Stimulated activated CD8-positive, alpha-beta memory T cell treated with anti-CD3 and anti-CD28 coated beads, Interleukin-4, amount 100 ng/mL, for 48 hours (primary cell): ENCODE data around the gene MRRF.

Source experiments
- DNase-seq: peaks from one replicate; pipeline ENCODE4 v3.0.0-alpha.2; 2020

The MRRF gene

DNA sequence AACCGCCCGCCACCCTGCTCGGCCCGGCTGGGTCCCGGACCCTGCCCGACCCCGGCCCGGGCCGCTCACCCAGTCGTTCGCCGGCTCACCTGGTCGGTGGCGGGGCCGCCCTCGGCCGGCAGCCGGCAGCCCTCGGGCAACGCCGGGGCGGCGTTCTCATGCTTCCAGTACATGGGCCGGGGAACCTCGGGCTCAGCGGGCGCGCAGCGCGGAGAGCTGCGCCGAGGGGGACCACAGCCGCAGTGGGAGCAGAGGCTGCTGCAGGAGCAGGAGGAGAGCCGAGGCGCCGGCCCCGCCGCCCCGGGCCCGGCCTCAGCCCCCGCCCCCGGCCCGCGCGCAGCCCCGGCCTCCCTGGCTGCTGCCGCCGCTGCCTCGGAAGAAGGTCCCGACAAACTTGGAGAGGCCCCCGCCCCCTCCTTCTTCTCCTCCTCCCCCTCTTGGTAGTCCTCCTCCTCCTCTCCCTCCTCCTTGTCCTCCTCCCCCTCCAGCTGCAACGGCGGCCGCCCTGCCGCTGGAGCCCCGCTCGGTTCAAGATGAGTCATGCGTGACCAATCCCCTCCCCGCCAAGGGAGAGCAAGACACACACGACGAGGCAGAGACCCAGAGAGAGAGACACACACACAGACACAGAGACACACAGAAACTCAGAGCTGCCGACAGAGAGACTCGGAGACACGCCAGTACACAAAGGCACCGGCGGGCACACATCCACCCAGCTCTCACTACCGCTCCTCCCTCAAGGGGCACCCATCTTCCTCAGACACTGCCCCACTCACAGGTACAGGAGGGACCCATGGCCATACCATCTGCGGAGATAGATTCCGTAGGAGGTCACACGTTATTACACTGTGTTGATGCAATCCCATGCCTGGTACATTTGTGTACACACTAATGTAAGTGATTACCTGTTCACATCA, 35.9 kb upstream of the MRRF start, which contains the start of gene LHX6:
Gene LHX6 (minus strand): TSS at position 390 of the 917 bp plus-strand sequence. CDS start 217 bp downstream, at position 173.
- no peak for DNase-seq

DNA sequence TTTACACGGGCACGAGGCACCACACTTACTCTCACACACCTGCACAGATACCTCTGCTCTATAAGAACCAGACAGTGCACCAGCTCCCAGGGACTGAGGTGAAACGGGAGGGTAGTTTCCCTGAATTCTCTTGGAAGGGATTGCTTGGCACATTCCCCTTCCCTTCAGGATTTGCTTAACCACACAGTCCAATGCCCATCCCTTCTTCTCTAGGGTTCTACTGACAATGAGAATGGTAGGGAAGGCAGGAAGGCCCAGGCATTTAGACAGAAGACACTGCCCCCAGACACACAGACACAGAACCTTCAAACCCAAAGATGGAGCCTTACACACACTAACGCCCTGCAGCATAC, 35.2 kb upstream of the MRRF start:
- DNase-seq = no peak

DNA sequence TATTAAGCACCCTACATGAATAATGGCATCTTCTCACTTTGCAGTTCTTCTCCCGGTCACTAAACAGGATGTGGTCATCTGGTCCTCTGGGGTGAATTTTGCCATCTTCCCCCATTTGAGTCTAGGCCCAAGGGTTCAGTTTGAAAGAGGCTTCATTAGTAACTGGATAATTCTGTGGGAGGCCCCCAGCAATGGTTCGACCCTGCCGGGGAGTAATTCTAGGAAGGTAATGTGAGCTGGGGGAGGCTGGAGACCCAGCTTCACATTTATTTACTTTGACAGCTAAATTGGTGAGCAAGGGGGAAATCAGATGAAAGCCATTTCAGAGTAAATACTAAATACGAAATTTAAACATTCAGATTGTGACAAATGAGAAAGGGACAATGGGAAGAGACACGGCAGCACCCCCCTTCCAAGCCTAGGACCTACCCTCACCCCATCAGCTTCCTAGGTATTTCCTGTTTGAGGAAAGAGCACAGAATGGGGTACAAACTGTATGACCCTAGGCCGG, 31.8 kb upstream of the MRRF start:
- no peak for DNase-seq

DNA sequence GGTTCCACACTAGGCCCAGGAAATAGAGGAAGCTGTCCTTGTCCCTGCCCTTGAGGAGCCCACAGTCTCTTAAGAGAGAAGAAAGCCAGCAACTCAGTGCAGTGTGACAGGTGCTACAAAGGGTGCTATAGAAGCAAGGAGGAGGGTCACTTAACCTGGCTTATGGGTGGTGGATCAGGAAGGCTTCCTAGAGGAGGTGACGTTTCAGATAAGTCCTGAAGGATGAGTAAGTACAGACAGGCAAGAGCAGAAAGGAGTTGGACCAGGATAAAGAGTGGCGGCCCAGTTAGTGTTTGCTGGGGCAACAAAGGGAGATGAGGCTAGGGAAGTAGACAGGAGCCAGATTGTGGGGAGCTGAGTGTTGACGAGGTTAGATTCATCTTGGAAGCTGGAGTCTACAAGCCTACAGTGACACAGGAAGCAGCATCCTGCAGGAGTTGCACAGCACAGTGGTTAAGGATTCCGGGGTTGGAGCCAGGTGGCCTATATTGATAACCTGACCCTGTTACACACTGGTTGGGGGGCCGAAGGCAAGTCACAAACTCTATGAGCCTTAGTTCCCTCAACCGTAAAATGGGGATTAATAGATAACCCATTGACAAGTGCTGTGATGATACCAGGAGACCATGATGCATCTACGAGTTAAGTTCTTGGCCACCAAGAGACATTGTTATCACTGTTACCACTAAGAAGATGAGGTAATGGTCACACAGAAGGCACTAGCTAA, 30.5 kb upstream of the MRRF start:
- no peak for DNase-seq

DNA sequence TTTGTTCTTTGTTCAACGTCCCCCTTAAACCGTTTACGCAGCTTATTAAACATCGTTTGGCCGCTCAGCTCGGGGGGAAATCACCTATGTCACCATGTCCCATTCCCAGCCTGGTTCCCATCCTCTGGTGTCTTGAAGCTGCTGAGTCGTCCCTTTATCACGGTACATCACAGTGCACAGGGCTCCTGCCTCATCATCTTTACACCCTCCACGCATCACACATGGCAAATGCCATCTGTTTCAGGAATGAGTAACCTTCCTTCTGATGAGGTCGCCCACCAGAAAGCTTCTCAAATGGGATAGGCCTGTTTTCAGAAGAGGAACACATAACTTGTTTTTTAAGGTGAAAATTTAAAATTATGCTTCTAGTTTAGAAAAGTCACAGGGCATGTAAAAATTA, 28.0 kb upstream of the MRRF start:
- no peak for DNase-seq

DNA sequence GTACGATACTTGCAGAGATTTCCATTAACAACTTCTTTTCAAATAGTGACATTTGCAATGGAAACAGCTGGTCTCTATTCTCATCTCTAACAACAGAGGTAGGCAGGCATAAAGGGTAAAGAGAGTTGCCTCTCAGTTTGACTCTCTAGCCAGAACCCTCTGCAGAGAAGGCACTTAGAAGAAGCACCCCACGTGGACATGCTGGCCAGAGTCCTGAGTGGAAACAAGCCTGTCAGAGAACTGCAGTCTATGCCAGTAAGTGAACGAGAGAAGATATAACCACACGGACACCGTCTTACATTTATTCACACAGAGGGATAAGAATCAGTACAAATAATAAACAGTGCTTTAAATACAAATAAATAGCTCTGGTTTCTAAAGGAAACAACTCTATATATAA, 25.0 kb upstream of the MRRF start:
- no peak for DNase-seq

DNA sequence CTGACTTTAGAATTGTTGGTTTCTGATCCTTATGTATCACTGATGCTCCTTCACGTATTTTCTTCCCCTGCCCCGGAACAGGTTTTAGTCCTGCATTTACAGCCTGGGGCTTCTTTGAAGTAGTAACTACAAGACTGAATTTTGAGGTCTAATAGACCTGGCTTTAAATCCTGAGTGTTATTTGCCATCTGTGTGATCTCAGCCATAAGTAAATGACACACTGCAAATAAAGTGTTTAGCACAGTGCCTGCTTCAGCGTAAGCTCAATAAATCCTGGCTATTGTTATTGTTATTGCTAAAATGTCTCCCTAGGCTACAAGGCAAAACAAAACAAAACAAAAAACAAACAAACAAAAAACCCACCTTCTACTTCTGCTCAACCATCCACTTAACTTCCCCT, 20.3 kb upstream of the MRRF start:
- no peak for DNase-seq

DNA sequence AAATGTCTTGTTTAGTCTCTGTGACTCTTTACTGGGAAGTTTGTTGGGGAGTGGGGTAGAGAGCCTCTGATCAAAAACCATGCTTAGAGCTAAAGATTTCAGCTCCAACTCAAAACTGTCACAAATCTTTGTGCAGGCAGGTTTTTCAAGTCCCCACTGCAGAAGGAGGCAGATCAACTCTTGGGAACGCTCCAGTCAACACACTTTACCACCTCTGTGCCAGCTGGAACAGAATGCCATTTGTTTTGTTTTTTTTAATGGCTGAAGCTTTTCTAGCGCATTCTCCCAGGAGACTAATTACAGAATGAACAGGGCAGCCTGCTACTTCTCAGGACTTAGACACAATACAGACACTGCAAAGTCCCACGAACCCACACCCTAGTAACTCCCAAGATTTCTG, 18.0 kb upstream of the MRRF start:
- DNase-seq = no peak

DNA sequence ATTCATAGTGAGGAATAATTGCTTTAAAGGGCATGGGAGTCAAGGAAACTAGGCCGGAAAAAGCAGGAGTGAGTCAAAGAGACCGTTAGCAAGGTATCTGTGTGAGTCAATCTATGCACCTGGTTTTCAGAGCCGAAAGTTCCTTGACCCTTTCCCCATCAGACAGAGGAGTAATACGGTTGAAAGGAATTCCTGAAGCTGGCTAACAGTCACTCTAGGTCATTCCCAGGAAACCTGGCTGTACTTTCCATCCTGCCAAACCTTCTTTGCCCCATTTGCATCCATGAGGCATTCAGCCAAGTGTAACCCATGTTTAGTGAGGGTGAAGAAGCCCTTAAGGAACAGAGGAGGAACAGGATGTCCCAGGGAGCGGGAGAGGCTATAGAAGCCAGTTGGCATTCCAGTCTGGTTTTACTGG, 16.2 kb upstream of the MRRF start:
- DNase-seq = no peak

DNA sequence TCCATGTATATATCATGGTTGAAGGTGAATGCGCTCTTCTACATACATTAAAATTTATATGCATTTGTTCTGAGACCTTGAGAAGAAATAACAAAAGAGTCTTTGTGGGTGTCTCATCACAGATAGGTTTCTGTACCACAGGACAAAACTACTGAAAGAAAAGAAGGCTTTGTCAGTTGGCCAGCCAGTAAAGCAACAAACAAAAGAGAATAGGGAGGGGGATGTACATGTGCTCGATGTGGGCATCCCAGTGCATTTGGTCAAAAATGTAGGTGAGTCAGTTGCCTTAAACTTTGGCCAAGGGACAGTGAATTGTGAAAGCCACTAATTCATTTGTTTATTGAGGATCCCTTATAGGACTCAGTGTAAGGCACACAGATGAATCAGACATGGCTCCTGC, 13.3 kb upstream of the MRRF start:
- DNase-seq = no peak

DNA sequence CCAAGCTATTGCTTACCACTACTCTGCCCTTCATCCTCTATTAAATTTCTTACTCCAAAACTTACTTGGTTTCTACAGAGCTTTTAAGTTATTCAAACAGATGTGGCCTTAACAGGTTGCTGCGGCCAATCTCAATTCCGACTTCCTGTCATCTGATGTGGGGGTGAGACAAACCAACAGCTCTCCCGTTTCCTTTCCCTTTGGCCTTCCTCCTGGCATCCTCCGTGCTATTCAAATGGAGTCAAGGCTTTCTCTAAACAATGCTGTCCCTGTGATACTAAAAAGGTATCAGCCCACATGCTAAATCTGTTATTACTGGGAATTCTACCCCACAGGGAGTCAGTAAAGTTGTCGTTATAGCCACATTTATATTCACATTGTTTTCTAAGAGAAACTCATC, 11.9 kb upstream of the MRRF start:
- DNase-seq = no peak

DNA sequence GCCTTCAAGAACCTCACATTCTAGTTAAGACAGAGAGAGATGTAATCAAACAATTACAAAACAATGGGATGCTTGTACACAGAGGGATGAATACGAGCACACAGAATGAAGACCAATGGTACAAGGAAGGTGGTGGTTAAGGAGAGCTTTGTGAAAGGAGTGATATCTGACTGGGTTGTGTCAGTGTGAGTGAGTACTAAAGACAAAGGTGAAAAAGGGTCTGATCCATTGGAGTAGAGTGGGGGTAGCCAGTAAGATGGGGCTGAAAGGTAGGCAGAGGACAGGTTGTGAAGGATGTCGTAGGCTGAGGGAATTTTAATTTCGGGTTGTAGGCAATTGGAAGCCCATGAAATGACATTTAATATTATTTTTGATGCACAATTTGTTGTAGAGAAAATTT, 9.9 kb upstream of the MRRF start:
- DNase-seq = no peak

DNA sequence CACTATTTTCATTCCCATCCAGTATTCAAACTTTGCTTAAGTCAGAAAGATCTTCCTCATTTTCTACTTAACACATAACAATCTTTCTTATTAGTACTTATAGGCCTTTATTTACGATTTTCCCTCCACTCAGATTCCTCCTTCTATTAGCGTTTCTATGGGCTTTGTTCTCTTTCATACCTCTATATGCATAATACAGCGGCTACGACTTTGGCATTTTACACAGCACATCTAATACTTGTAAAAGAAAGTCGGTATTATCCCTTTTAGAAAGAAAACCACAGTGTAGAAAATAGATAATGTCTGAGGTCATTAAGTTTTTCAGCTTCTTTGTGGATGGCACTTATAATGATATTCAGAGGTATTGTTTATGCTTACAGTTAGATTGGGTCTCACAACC, 8.5 kb upstream of the MRRF start:
- DNase-seq = no peak

DNA sequence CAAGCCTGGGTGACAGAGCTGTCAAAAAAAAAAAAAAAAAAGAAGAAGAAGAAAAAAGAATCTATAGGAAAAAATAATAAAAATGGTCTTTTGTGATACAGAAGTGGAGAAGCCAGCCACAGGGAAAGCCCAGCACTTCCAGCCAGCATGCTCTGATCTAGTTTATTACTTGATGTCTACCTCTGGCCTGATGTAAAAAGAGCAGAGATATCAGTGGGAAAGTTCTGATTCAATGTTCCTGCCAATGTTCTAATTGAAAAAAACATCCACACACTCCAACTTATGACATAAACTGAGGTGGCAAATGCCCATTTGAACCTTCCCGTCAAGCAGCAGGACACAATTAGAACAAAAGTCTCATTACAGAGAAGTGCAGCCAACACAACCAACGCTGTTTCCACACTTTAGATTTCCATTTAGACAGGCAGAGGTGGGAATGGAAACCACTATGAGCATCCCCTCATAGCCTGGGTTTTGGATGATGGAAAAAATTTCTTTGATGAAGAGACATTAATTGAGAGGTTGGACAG, 5.7 kb upstream of the MRRF start:
- DNase-seq = no peak

DNA sequence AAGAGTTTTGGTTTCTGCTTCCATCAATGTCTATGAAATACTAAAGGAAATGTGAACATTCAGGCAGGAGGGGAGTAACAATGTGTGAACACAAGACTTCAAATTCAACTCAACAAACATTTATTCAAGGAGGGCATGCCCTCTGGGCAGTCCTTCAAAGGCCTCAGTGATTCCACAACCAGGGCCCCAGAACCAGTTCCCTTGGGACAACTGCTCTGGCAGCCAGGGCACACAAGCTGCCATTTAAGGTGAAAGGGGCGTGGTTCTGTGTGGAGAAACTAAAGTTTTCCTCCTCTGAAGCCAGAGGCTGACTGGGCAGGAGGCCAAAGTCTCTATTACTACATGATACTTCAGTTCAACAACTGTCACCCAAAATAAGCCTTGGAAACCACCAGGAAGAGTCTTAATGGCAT, 3.2 kb upstream of the MRRF start:
- no peak for DNase-seq

DNA sequence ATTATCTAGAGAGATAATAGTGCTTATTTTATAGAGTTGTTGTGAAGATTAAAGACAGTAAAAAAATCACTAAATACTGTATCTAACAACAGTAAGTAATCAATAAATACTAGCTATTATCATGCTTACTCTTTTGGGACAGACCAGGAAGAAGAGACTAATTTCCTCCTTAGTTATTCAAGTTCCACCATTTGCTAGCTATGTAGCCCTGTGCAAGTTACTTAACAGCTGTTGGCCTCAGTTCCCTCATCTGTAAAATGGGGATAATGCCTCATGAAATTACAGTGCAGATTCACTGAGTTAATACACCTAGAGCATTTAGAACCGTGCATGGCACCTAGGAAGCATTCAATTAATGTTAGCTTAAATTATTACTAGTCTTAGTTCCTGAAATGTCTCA, 2.6 kb upstream of the MRRF start:
- no peak for DNase-seq

DNA sequence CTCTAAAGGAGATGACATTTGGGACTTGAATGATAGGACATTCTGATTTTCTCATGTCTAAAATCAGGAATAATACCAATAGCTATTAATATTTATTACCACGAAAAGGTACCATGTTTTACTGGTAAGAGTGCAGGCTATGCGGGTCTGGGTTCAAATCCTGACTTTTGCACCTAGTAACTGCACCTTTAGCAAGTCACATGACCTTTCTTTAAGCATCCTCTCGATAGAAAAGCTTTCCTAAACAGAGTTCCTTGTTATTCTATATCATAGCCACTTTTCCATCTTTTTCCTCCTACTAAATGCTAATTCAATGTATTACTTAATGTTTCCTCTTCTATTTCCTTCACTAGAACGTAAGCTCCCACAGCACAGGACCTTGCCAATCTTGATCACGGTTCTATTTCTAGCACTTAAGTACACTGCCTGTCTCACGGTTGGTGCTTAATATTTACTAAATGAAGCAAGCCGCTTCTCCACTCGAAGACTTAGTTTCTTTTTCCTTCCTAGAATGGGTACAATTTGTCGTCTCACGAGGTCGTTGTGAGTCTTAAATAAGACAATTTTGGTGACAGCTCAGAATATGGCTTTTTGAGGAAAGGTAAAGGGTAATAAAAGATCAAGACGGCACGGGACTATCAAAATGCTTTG, 858 bp upstream of the MRRF start:
- no peak for DNase-seq

DNA sequence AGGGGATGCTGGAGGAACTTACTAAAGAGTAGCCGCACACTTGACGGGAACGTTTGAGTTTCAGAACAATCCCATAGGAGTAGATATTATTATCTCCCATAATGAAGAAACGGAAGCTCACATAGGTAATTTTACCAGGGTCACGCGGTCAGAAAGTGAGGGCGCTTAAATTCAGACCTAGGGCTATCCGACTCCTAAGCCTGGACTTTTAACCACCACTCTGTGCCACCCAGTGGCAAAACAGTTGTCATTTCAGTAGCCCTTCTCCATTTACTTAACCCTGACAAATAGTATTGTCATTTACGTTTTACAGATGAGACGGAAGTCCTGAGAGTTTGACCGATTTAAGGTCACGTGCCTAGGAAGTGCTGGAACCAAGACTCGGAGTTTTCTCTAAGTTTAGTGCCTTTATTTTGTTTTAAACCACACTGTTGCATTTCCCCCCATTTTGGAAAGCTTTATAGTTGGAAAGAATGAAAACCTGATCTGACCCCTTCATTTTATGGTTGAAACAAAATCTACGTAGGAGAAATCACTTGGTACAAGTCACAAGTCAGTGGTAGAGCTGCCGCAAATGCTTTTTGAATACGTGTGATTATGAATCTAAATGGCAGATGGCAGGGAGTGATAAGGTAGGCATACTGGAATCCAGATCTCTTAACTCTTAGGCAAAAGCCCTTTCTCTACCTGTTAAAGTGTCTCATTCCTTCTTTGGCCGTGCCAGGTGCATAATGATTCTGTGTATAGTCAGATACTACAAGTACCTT, 650 bp downstream of the MRRF start:
- no peak for DNase-seq

DNA sequence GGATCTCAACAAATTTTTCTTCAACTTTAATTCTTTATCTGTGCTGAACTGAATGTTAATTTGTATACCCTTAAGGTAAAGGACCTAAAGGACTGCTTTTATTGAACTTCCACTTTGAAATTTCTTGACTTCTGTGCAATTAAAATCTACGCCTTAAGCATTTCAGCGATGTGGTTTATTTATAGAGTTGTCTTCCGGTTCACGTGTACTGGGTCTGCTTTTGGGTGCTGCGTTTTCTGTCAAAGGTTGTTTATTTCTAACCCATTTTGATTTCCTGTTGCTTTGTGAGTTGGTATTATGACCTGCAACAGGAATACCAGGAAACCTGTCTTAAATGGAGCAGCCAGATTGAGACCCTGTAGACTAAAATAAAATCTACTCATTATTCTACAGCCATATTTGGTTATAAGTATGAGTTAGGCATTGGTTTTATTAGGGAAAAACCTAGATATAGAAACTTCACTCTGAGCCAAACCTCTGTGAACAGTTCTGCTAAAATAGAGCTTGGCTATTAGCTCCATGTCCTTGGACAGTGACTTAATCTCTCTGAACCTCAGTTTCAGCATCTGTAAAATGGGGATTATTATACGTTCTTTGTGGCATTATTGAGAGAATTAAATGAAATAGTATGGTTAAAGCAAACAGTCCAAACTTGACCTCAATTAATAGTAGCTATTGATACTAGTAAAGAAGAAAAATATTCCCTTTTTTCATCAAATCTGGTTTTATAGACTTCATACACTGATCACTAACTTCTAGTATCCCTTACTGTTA, 3.5 kb downstream of the MRRF start:
- DNase-seq = no peak

DNA sequence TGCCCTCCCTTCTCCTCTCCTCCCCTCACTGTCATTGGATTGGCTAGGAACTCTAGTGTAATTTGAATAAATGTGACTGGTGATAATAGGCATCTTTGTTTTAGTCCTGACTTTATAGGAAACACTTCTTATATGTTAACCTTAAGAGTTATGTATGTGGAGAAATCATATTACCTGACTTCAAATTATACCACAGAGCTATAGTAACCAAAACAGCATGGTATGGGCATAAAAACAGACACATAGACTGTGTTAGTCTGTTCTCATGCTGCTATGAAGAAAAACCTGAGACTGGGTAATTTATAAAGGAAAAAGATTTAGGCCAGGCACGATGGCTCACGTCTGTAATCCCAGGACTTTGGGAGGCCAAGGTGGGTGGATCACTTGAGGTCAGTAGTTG, 9.4 kb downstream of the MRRF start:
- no peak for DNase-seq

DNA sequence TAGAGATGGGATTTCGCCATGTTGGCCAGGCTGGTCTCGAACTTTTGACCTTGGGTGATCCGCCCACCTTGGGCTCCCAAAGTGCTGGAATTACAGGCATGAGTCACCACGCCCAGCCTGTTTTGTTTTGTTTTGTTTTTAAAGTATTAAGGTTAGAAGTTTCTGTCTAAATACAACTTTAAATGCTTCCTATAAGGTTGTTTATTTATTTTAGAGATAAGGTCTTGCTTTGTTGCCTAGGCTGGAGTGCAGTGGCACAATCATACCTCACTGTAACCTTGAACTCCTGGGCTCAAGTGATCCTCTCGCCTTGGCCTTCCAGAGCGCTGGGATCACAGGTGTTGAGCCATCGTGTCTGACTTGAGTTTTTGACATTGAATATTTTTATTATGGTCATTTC, 11.4 kb downstream of the MRRF start:
- no peak for DNase-seq
